Endothelial cell of umbilical vein (primary cell): ENCODE measurements around the gene DLL1. TPM values are rescaled to one million over a fixed set of nuclear protein-coding genes. Genes with fewer than 3 reads are reported as not detected.

Experiments
- BruUV-seq: library from RNA; stranded (reverse); fragments of 400-500 nt; replicated peaks from 2 replicates; lab custom pipeline; 2021; lab: Mats Ljungman, UMichigan
- CTCF ChIA-PET: fragments of 300-600, 350-600 bp; sonication (Branson Sonifier 250); formaldehyde crosslinking; loops from one replicate; lab custom pipeline; 2021; ENCODE audit warnings: antibody characterized with exemption, inconsistent platforms; lab: Charles Lee
- POLR2A ChIA-PET: fragments of 300-600, 350-600 bp; sonication (Branson Sonifier 250); formaldehyde crosslinking; loops from one replicate; lab custom pipeline; 2021; ENCODE audit warnings: antibody characterized with exemption, inconsistent platforms; lab: Charles Lee
- DNase-seq: peaks from one replicate; pipeline ENCODE4 v3.0.0-alpha.2; 2011; ENCODE audit warnings: low read depth, low spot score
- FAIRE-seq: peaks from 2 replicates; lab custom pipeline; 2011; peaks lifted over from hg19 to GRCh38; lab: Jason Lieb, UNC
- H2AFZ ChIP-seq: 2 replicates; pipeline ENCODE4 v1.6.0; 2012; ENCODE audit warnings: low read depth, low read length, control low read depth, inconsistent platforms
- H3K27ac ChIP-seq: 2 replicates; pipeline ENCODE4 v1.5.1; 2011; ENCODE audit warnings: low read depth, mild to moderate bottlenecking, control low read depth, low read length, moderate library complexity; ENCODE audit not compliant: insufficient read depth
- H3K27me3 ChIP-seq, 2 experiments: 2 replicates each; pipeline versions ENCODE4 v1.6.0 to v1.6.1; 2011; ENCODE audit warnings: low read length in 2 of 2, mixed read lengths in 1 of 2; ENCODE audit not compliant: control insufficient read depth in 2 of 2, insufficient read depth in 2 of 2
- H3K36me3 ChIP-seq, 2 experiments: 2 replicates in 1 of 2; 3 replicates in 1 of 2; pipeline ENCODE4 v1.5.1; 2011; ENCODE audit warnings: low read length in 2 of 2, mild to moderate bottlenecking in 1 of 2, moderate library complexity in 1 of 2; ENCODE audit not compliant: control insufficient read depth in 2 of 2, insufficient read depth in 2 of 2; ENCODE audit errors: extremely low read depth in 1 of 2
- H3K4me1 ChIP-seq: 3 replicates; pipeline ENCODE4 v1.5.1; 2011; ENCODE audit warnings: mild to moderate bottlenecking, low read length; ENCODE audit not compliant: control insufficient read depth, insufficient read depth; ENCODE audit errors: extremely low read depth
- H3K4me2 ChIP-seq: 2 replicates; pipeline ENCODE4 v1.6.1; 2011; ENCODE audit warnings: low read length, control low read depth, mixed read lengths; ENCODE audit not compliant: insufficient read depth
- H3K4me3 ChIP-seq, 3 experiments: fragments of 200-600 bp in 1 of 3; sonication (generic), shearing (Covaris generic) in 1 of 3; replicated peaks in 1 of 3; 2 replicates each; pipeline ENCODE4 v1.5.1; 2011 to 2016; ENCODE audit warnings: control low read depth in 3 of 3, low read length in 3 of 3, mild to moderate bottlenecking in 2 of 3, inconsistent platforms in 1 of 3, low read depth in 1 of 3, moderate library complexity in 1 of 3; ENCODE audit not compliant: insufficient read depth in 1 of 3
- H3K79me2 ChIP-seq: 2 replicates; pipeline ENCODE4 v1.6.0; 2012; ENCODE audit warnings: low read length, inconsistent platforms; ENCODE audit not compliant: control insufficient read depth, insufficient read depth
- H3K9ac ChIP-seq: replicated peaks from 2 replicates; pipeline ENCODE3; 2011; ENCODE audit warnings: low read length, control low read depth; ENCODE audit not compliant: insufficient read depth; ENCODE audit errors: extremely low read depth
- H3K9me1 ChIP-seq: replicated peaks from 3 replicates; pipeline ENCODE4 v1.6.0; 2011; ENCODE audit warnings: mild to moderate bottlenecking, low read length; ENCODE audit not compliant: control insufficient read depth, insufficient read depth; ENCODE audit errors: extremely low read depth
- H3K9me3 ChIP-seq: replicated peaks from 2 replicates; pipeline ENCODE4 v1.5.1; 2012; ENCODE audit warnings: low read length, inconsistent platforms; ENCODE audit not compliant: control insufficient read depth, insufficient read depth
- H4K20me1 ChIP-seq: replicated peaks from 2 replicates; pipeline ENCODE3; 2011; ENCODE audit warnings: mild to moderate bottlenecking, low read length; ENCODE audit not compliant: control insufficient read depth, insufficient read depth; ENCODE audit errors: extremely low read depth
- EZH2 ChIP-seq: IDR thresholded peaks from 2 replicates; pipeline ENCODE4 v1.6.1; 2012; ENCODE audit warnings: borderline replicate concordance, low read depth, mild to moderate bottlenecking, moderate library complexity, low read length, inconsistent platforms; ENCODE audit not compliant: severe bottlenecking
- FOS ChIP-seq: IDR thresholded peaks from 2 replicates; pipeline ENCODE4 v1.6.1; 2011; ENCODE audit warnings: mild to moderate bottlenecking, low read length, moderate library complexity, borderline replicate concordance; ENCODE audit not compliant: insufficient read depth
- GATA2 ChIP-seq: IDR thresholded peaks from 2 replicates; pipeline ENCODE4 v1.7.0; 2011; ENCODE audit warnings: low read depth, mild to moderate bottlenecking, moderate library complexity, mixed read lengths, low read length; ENCODE audit not compliant: insufficient read length, insufficient read depth
- JUN ChIP-seq: IDR thresholded peaks from 2 replicates; pipeline ENCODE4 v1.6.1; 2011; ENCODE audit warnings: borderline replicate concordance, low read depth; ENCODE audit not compliant: insufficient read length, insufficient read depth
- MYC ChIP-seq: IDR thresholded peaks from one replicate; pipeline ENCODE4 v1.6.1; 2011; ENCODE audit warnings: mild to moderate bottlenecking, low read depth, low read length
- POLR2A ChIP-seq: IDR thresholded peaks from 2 replicates; pipeline ENCODE4 v1.6.1; 2012; ENCODE audit warnings: low read depth, mild to moderate bottlenecking, control low read depth, low read length
- POLR2AphosphoS5 ChIP-seq: IDR thresholded peaks from 2 replicates; pipeline ENCODE4 v1.6.1; 2012; ENCODE audit warnings: low read depth, mild to moderate bottlenecking, control low read depth, low read length, moderate library complexity; ENCODE audit not compliant: insufficient read depth
- dilution Hi-C: fragments of 300-500 bp; cut with MboI; formaldehyde crosslinking; loops from one replicate; pipeline ENCODE4 v1.15.0; 2019; ENCODE audit warnings: low sequenced_read_pairs; ENCODE audit not compliant: extremely low pct_ligation_motif_present
- intact Hi-C: fragments of 100-400 bp; cut with micrococcal nuclease; formaldehyde crosslinking; loops from one replicate; pipeline ENCODE4 v1.10.0; 2022
- polyA plus RNA-seq, 4 experiments: library from polyadenylated mRNA; depleted of rRNA in 3 of 4; stranded (reverse) in 3 of 4; unstranded in 1 of 4; fragments of >200 nt; gene quantifications; 2 replicates each; pipeline versions ENCODE4 v1.2.1 to v1.2.3, GENCODE V29; 2011 to 2012; ENCODE audit warnings: missing spikeins in 1 of 4
- total RNA-seq: library from RNA; stranded (reverse); gene quantifications from 2 replicates; pipeline ENCODE4 v1.2.3, GENCODE V29; 2021
- TF ChIP-seq, protein P1 (sequence below): IDR thresholded peaks from 2 replicates; pipeline ENCODE4 v1.6.1; 2011; ENCODE audit not compliant: insufficient read depth, insufficient read length
- TF ChIP-seq, protein P2 (sequence below), 2 donors: IDR thresholded peaks; 1 replicate in 1 of 2; 2 replicates in 1 of 2; pipeline ENCODE4 v1.5.1; 2011; ENCODE audit warnings: low read length in 2 of 2, mild to moderate bottlenecking in 2 of 2, moderate library complexity in 2 of 2, control low read depth in 1 of 2, inconsistent platforms in 1 of 2, low read depth in 1 of 2; ENCODE audit not compliant: insufficient read depth in 1 of 2; ENCODE audit errors: extremely low read depth in 1 of 2

Gene DLL1
- total and polyA plus RNA-seq, 2 donors (not counting 3 experiments of a cell fraction or from before 2014, with no cell fraction given): 1.4 to 2.3 TPM

DNA sequence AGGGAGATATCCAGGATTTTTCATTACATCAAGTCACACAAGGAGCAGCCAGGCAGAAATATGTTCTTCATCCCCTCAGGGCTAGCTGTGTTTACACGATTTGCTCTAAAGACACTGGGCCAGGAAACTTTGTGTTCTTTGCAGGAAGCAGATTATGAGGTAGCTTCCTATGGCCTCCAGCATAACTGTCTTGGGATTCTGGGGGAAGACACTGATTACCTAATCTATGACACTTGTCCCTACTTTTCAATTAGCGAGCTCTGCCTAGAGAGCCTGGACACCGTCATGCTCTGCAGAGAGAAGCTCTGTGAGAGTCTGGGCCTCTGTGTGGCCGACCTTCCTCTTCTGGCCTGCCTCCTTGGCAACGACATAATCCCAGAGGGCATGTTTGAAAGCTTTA, 26.8 kb upstream of the DLL1 start:
- POLR2A ChIA-PET: no interaction called here
- BruUV-seq: TSS peak; percentile 23
- peak; percentile 65 for DNase-seq
- Histone ChIP-seq H3K36me3 (no peaks in the 10 kb centered on the region), H3K27me3 (no peaks in the 10 kb centered on the region), H3K4me1 (peaks cover 8% of the 10 kb centered on the region), H2AFZ (no peak overlapping the region), H3K27ac (peak overlapping the region; percentile 23), H3K9ac (no peak overlapping the region), H3K9me3 (no peaks in the 10 kb centered on the region), H3K9me1 (no peaks in the 10 kb centered on the region), H4K20me1 (no peaks in the 10 kb centered on the region), H3K4me3 (no peak overlapping the region), H3K79me2 (peaks cover 26% of the 10 kb centered on the region), H3K4me2 (no peak overlapping the region)
- CTCF ChIA-PET: interaction anchor here (0.7 to 1.0 kb wide), 2 partner anchors 24 to 486 kb away, joined by 4 to 5 read pairs; no protein-coding TSS in a partner anchor
- peak; percentile 83 for FAIRE-seq
- TF ChIP-seq FOS (no peak), JUN (no peak), POLR2AphosphoS5 (no peak), EZH2 (no peak), MYC (no peak), POLR2A (no peak)
- TF ChIP-seq, protein P1, sequence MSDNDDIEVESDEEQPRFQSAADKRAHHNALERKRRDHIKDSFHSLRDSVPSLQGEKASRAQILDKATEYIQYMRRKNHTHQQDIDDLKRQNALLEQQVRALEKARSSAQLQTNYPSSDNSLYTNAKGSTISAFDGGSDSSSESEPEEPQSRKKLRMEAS: no peak
- intact Hi-C loops (no loop called here), dilution Hi-C loops (no loop called here)

DNA sequence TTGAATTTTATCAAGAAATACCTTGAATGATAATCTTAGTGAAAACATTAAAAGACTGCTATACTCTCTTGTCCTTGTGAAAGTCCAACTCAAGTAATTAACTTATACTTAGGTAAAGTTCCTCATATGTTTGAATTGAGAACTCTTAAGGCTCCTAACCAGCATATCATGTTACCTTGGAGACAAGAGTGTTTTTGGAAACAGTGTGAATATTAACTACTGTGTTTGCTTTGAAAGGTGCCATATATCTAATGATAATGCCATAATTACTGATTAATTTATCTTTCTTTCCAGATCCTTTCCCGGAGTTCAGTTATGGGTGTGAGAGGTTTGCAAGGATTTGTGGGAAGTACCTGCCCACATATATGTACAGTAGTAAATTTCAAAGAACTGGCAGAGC, 26.2 kb upstream of the DLL1 start:
- Histone ChIP-seq H3K9me3 (no peaks in the 10 kb centered on the region), H3K79me2 (peaks cover 30% of the 10 kb centered on the region), H3K9ac (no peak overlapping the region), H3K4me1 (peaks cover 8% of the 10 kb centered on the region), H2AFZ (no peak overlapping the region), H4K20me1 (no peaks in the 10 kb centered on the region), H3K4me3 (no peak overlapping the region), H3K9me1 (no peaks in the 10 kb centered on the region), H3K27me3 (no peaks in the 10 kb centered on the region), H3K27ac (peak overlapping the region; percentile 23), H3K4me2 (no peak overlapping the region), H3K36me3 (no peaks in the 10 kb centered on the region)
- no peak for FAIRE-seq
- peak; percentile 5 for DNase-seq
- intact Hi-C loops: no loop called here
- dilution Hi-C loops: no loop called here
- TF ChIP-seq, protein P2, sequence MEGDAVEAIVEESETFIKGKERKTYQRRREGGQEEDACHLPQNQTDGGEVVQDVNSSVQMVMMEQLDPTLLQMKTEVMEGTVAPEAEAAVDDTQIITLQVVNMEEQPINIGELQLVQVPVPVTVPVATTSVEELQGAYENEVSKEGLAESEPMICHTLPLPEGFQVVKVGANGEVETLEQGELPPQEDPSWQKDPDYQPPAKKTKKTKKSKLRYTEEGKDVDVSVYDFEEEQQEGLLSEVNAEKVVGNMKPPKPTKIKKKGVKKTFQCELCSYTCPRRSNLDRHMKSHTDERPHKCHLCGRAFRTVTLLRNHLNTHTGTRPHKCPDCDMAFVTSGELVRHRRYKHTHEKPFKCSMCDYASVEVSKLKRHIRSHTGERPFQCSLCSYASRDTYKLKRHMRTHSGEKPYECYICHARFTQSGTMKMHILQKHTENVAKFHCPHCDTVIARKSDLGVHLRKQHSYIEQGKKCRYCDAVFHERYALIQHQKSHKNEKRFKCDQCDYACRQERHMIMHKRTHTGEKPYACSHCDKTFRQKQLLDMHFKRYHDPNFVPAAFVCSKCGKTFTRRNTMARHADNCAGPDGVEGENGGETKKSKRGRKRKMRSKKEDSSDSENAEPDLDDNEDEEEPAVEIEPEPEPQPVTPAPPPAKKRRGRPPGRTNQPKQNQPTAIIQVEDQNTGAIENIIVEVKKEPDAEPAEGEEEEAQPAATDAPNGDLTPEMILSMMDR (IDR thresholded peaks at IDR 0.05; ENCODE audit: extremely low read depth in 1 of 2, insufficient read depth in 1 of 2, low read depth in 1 of 2, low read length in 2 of 2): no peak
- no peak for TF ChIP-seq FOS
- no peak for TF ChIP-seq GATA2
- TF ChIP-seq MYC: no peak
- TF ChIP-seq POLR2A: no peak
- TF ChIP-seq JUN: no peak
- TF ChIP-seq, protein P1: no peak
- TF ChIP-seq POLR2AphosphoS5: no peak
- ChIA-PET CTCF (no interaction called here), POLR2A (no interaction called here)
- BruUV-seq: no TSS peak
